HEK293 (cell line): Measurements from ENCODE around the gene NUMBL.

Experiments
- CTCF ChIP-seq: fragments of 450-650 bp; formaldehyde crosslinking; IDR thresholded peaks from 2 replicates; pipeline ENCODE4 v1.5.1; 2016; ENCODE audit warnings: missing biosample characterization, missing genetic modification characterization
- KLF16 ChIP-seq: fragments of 450-650 bp; formaldehyde crosslinking; IDR thresholded peaks from 2 replicates; pipeline ENCODE4 v1.5.1; 2017; ENCODE audit warnings: missing biosample characterization, missing genetic modification characterization
- KLF9 ChIP-seq: fragments of 450-650 bp; formaldehyde crosslinking; IDR thresholded peaks from 2 replicates; pipeline ENCODE4 v1.5.1; 2016; ENCODE audit warnings: missing biosample characterization, missing genetic modification characterization, low read depth
- REST ChIP-seq: fragments of 450-650 bp; formaldehyde crosslinking; IDR thresholded peaks from 2 replicates; pipeline ENCODE4 v1.5.1; 2016; ENCODE audit warnings: missing biosample characterization, missing genetic modification characterization
- YY2 ChIP-seq: fragments of 450-650 bp; formaldehyde crosslinking; IDR thresholded peaks from 2 replicates; pipeline ENCODE4 v1.5.1; 2016; ENCODE audit warnings: missing biosample characterization, missing genetic modification characterization
- ZBTB1 ChIP-seq: fragments of 450-650 bp; formaldehyde crosslinking; IDR thresholded peaks from 2 replicates; pipeline ENCODE4 v1.5.1; 2016; ENCODE audit warnings: missing biosample characterization, missing genetic modification characterization
- ZNF112 ChIP-seq: fragments of 450-650 bp; formaldehyde crosslinking; IDR thresholded peaks from 2 replicates; pipeline ENCODE4 v1.5.0; 2017; ENCODE audit warnings: missing biosample characterization, missing genetic modification characterization
- ZNF184 ChIP-seq: fragments of 450-650 bp; IDR thresholded peaks from 2 replicates; pipeline ENCODE4 v1.5.1; 2018; ENCODE audit warnings: missing biosample characterization, mild to moderate bottlenecking, missing genetic modification characterization
- ZNF335 ChIP-seq: fragments of 450-650 bp; formaldehyde crosslinking; conservative IDR thresholded peaks from 2 replicates; pipeline ENCODE4 v1.5.1; 2016; ENCODE audit warnings: missing biosample characterization, missing genetic modification characterization
- ZNF398 ChIP-seq: fragments of 450-650 bp; formaldehyde crosslinking; IDR thresholded peaks from 2 replicates; pipeline ENCODE4 v1.5.1; 2017; ENCODE audit warnings: missing biosample characterization, missing genetic modification characterization
- ZNF544 ChIP-seq: fragments of 450-650 bp; formaldehyde crosslinking; IDR thresholded peaks from 2 replicates; pipeline ENCODE4 v1.5.0; 2017; ENCODE audit warnings: missing biosample characterization, missing genetic modification characterization

GRCh38 chr19:40629346-40629745 is 61.1 kb downstream of the NUMBL start:
- TF ChIP-seq CTCF (tag by site-specific recombination) (no peak), KLF16 (no peak), ZNF112 (tag by site-specific recombination) (no peak), ZNF544 (tag by site-specific recombination) (no peak), ZNF184 (tag by site-specific recombination) (no peak), REST (tag by site-specific recombination) (no peak), KLF9 (tag by site-specific recombination) (no peak), ZNF335 (tag by site-specific recombination) (no peak), ZBTB1 (tag by site-specific recombination) (no peak), YY2 (no peak), ZNF398 (tag by site-specific recombination) (no peak)
